Mucosa of stomach (tissue), 1 donor: ENCODE measurements around the gene DNAAF5.

Experiments
- H3K27me3 ChIP-seq: one replicate; pipeline ENCODE4 v1.7.0; 2013; ENCODE audit warnings: mild to moderate bottlenecking, low read length; ENCODE audit not compliant: control insufficient read depth, insufficient read depth
- H3K36me3 ChIP-seq: one replicate; pipeline ENCODE4 v1.7.0; 2013; ENCODE audit warnings: low read length; ENCODE audit not compliant: control insufficient read depth, insufficient read depth
- H3K4me1 ChIP-seq: one replicate; pipeline ENCODE4 v1.7.0; 2013; ENCODE audit warnings: mild to moderate bottlenecking, low read length; ENCODE audit not compliant: control insufficient read depth, insufficient read depth
- H3K4me3 ChIP-seq: one replicate; pipeline ENCODE4 v1.7.0; 2013; ENCODE audit warnings: low read length
- H3K9ac ChIP-seq: one replicate; pipeline ENCODE4 v1.7.0; 2013; ENCODE audit warnings: mild to moderate bottlenecking, low read length, moderate library complexity
- H3K9me3 ChIP-seq: one replicate; pipeline ENCODE4 v1.7.0; 2013; ENCODE audit warnings: mild to moderate bottlenecking, low read length, moderate library complexity; ENCODE audit not compliant: control insufficient read depth
- donor health status: Pancreatic carcinoma.

DNAAF5 gene

GRCh38 chr7:693280-693679 is 33.2 kb upstream of the DNAAF5 start:
- no peak overlapping the region for H3K9ac ChIP-seq
- H3K4me3 ChIP-seq = no peak overlapping the region
- H3K4me1 ChIP-seq = no peaks in the 10 kb centered on the region
- H3K27me3 ChIP-seq = no peaks in the 10 kb centered on the region
- no peaks in the 10 kb centered on the region for H3K36me3 ChIP-seq
- no peaks in the 10 kb centered on the region for H3K9me3 ChIP-seq

DNA sequence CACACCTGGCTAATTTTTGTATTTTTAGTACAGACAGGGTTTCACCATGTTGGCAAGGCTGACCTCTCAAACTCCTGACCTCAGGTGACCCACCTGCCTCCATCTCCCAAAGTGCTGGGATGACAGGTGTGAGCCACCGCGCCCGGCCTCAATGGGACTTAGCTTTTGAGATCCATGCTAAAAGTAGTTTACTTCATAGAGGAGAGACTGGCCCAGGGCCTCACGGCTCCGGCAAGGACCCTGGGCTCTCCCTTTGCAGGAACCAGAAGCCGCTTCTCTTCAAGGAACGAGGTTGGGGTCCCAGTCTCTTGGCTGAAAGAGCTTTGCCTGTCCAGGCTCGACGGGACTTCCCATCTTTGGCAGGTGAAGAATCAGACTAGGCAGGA is 30.1 kb upstream of the DNAAF5 start:
- H3K36me3 ChIP-seq = no peaks in the 10 kb centered on the region
- H3K27me3 ChIP-seq = no peaks in the 10 kb centered on the region
- peaks cover 6% of the 10 kb centered on the region for H3K4me1 ChIP-seq
- no peak overlapping the region for H3K4me3 ChIP-seq
- H3K9me3 ChIP-seq = no peaks in the 10 kb centered on the region
- no peak overlapping the region for H3K9ac ChIP-seq

GRCh38 chr7:696812-697551 is 29.5 kb upstream of the DNAAF5 start:
- no peaks in the 10 kb centered on the region for H3K27me3 ChIP-seq
- H3K4me1 ChIP-seq = peaks cover 6% of the 10 kb centered on the region
- no peak overlapping the region for H3K9ac ChIP-seq
- H3K9me3 ChIP-seq = no peaks in the 10 kb centered on the region
- H3K4me3 ChIP-seq = no peak overlapping the region
- no peaks in the 10 kb centered on the region for H3K36me3 ChIP-seq

- no peak overlapping the region for H3K4me3 ChIP-seq
Observed at GRCh38 chr7:698515-699475, 27.7 kb upstream of the DNAAF5 start.

DNA sequence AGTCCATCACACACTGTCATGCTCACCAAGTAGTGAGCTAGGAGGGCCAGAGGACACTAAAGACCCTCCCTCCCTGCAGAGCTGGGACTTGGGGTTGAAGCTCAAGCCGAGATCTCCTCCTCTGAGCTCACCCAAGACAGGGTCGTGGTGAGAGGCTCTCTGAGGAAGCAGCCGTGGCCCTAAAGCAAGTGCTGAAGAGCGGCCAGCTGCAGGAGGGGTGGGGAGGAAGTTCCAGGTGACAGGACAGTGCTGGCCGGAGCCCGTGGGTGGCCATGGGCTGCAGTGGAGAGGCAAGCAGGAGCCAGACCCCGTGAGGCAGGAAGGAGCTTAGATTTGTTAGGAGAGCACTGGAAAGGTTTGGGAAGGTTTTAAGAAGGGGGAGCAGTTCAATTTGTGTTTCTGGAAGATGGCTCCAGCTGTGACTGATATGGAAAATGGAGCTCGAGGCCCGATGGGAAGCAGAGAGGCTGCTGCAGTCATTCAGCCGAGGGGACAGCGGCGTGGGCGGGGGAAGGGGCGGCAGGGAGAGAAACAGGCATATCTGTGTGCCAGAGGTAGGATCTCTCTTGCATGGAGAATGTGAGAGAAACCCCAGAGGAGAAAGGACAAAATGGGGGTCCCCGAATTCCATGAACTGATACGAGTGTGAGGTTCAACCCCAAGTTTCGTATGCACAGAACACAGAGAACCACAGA is 26.9 kb upstream of the DNAAF5 start:
- peaks cover 6% of the 10 kb centered on the region for H3K4me1 ChIP-seq
- no peak overlapping the region for H3K9ac ChIP-seq
- no peaks in the 10 kb centered on the region for H3K27me3 ChIP-seq
- H3K36me3 ChIP-seq = no peaks in the 10 kb centered on the region
- H3K9me3 ChIP-seq = no peaks in the 10 kb centered on the region
- no peak overlapping the region for H3K4me3 ChIP-seq

More at GRCh38 chr7:698515-699475, 27.7 kb upstream of the DNAAF5 start:
- Histone ChIP-seq H3K36me3 (no peaks in the 10 kb centered on the region), H3K9ac (no peak overlapping the region), H3K27me3 (no peaks in the 10 kb centered on the region), H3K4me1 (peaks cover 6% of the 10 kb centered on the region), H3K9me3 (no peaks in the 10 kb centered on the region)

DNA sequence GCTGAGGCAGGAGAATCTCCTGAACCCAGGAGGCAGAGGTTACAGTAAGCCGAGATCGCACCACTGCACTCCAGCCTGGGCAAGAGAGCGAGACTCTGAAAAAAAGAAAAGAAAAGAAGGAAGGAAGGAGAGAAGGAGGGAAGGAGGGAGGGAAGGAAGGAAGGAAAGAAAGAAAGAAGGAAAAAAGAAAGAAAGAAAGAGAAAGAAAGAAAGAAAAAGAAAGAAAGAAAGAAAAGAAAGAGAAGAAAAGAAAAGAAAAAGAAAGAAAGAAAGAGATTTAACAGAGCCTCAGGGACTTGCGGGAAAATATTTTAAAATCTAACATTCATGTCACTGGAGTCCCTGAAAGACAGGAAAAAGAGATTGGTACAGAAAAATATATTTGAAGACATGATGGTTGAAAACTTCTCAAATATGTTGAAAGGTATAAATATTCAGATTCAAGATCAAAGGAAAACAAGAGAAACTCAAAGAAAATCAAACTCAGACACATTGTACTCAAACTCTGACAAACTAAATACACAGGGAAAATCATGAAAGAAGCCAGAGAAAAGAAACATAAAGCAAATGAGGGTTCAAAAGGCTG is 25.3 kb upstream of the DNAAF5 start:
- peaks cover 14% of the 10 kb centered on the region for H3K4me1 ChIP-seq
- no peaks in the 10 kb centered on the region for H3K36me3 ChIP-seq
- no peaks in the 10 kb centered on the region for H3K9me3 ChIP-seq
- no peak overlapping the region for H3K9ac ChIP-seq
- H3K4me3 ChIP-seq = no peak overlapping the region
- H3K27me3 ChIP-seq = no peaks in the 10 kb centered on the region

DNA sequence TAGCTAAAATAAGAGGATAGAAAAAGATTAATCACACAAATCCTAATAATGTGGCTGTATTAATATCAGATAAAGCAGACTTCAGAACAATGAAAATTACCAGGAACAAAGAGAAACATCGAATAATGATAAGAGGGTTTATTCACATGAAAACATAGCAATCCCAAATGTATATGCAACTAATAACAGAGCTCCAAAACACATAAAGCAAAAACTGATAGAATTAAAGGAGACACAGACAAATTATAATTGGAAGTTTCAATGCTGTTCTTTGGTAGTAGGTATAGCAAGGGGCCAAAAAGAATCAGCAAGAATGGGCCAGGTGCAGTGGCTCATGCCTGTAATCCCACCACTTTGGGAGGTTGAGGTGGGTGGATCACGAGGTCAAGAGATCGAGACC is 23.4 kb upstream of the DNAAF5 start:
- Histone ChIP-seq H3K4me1 (peaks cover 26% of the 10 kb centered on the region), H3K9ac (no peak overlapping the region), H3K4me3 (no peak overlapping the region), H3K9me3 (no peaks in the 10 kb centered on the region), H3K36me3 (no peaks in the 10 kb centered on the region), H3K27me3 (no peaks in the 10 kb centered on the region)

DNA sequence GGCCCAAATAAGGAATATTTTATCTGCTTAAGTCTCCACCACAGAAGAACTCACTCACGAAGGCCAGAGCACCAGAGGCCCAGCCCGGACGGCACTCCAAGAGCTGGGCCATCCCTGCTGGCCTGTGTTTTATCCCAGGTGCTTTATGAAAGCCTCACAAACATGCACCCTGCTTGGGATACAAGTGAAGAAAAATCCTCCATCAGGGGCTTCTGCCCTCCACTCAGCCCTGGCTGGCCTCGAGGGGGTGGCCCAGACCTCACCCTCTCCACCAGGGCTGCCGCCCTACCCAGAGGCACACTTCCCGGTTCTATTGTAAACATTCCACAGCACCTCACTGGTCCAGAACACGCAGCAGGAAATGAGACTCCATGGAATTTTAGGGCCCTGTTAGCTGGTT is 19.8 kb upstream of the DNAAF5 start:
- no peaks in the 10 kb centered on the region for H3K36me3 ChIP-seq
- H3K4me3 ChIP-seq = no peak overlapping the region
- H3K4me1 ChIP-seq = peaks cover 20% of the 10 kb centered on the region
- H3K27me3 ChIP-seq = peaks cover 2% of the 10 kb centered on the region
- H3K9me3 ChIP-seq = no peaks in the 10 kb centered on the region
- no peak overlapping the region for H3K9ac ChIP-seq

GRCh38 chr7:707296-708000 is 19.1 kb upstream of the DNAAF5 start:
- Histone ChIP-seq H3K4me3 (no peak overlapping the region), H3K36me3 (no peaks in the 10 kb centered on the region), H3K9ac (no peak overlapping the region), H3K4me1 (peaks cover 20% of the 10 kb centered on the region), H3K9me3 (no peaks in the 10 kb centered on the region), H3K27me3 (peaks cover 3% of the 10 kb centered on the region)

DNA sequence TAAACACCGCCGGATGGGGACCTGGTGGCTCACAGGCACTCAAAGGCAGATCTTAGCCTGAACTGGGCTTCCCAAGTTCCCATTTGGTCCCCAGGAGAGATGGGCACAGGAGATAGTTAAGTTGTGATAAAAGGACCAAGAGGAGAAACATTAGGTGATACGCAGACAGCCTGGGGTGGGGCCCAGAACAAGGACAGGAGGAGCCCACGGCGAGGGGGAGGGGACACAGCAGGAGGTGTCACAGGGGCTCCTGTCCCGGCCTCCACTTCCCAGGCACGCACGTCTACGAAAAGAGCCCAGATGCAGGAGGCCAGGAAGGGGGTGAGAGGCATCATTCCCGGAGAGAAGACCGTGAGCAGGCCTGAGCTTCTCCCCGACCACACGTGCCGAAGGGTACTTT is 16.3 kb upstream of the DNAAF5 start:
- Histone ChIP-seq H3K4me1 (peaks cover 21% of the 10 kb centered on the region), H3K27me3 (peaks cover 9% of the 10 kb centered on the region), H3K9ac (no peak overlapping the region), H3K9me3 (no peaks in the 10 kb centered on the region), H3K4me3 (no peak overlapping the region), H3K36me3 (no peaks in the 10 kb centered on the region)
